SK-N-SH (cell line): ENCODE results near the gene VPS33B. TPM values are rescaled to one million over a fixed set of nuclear protein-coding genes. Genes with fewer than 3 reads are reported as not detected.

Experiments
- CTCF ChIA-PET: fragments of 300-600, 350-600 bp; formaldehyde crosslinking; extraction: SDS; loops from one replicate; lab custom pipeline; 2021; lab: Yijun Ruan, JAX
- POLR2A ChIA-PET: fragments of 350-600 bp; sonication (Branson Sonifier 250); formaldehyde crosslinking; extraction: SDS; loops from one replicate; lab custom pipeline; 2020; ENCODE audit warnings: antibody characterized with exemption, inconsistent platforms; lab: Yijun Ruan, JAX
- DNase-seq: peaks from one replicate; pipeline ENCODE4 v3.0.0; 2012
- H2AFZ ChIP-seq: fragments of 200-600 bp; sonication (generic); 2 replicates; pipeline ENCODE4 v1.8.1; 2016; ENCODE audit warnings: antibody characterized with exemption, mild to moderate bottlenecking, low read depth
- H3F3A ChIP-seq: fragments of 200-600 bp; sonication (generic); replicated peaks from 2 replicates; pipeline ENCODE3; 2016; ENCODE audit warnings: antibody characterized with exemption, mild to moderate bottlenecking; ENCODE audit not compliant: insufficient read depth
- H3K27ac ChIP-seq, 2 experiments: fragments of 200-500 bp in 1 of 2; fragments of 200-600 bp in 1 of 2; sonication (Bioruptor generic) in 1 of 2; sonication (generic), shearing (Covaris generic) in 1 of 2; 2 replicates each; pipeline versions ENCODE4 v1.5.1 to v1.6.1; 2014 to 2016; ENCODE audit warnings: low read depth in 2 of 2, inconsistent platforms in 1 of 2, low read length in 1 of 2, mild to moderate bottlenecking in 1 of 2, mixed read lengths in 1 of 2
- H3K27me3 ChIP-seq: fragments of 200-600 bp; sonication (generic), shearing (Covaris generic); 2 replicates; pipeline ENCODE4 v1.6.1; 2016; ENCODE audit warnings: mixed run types; ENCODE audit not compliant: insufficient read depth
- H3K36me3 ChIP-seq, 2 experiments: fragments of 200-500 bp in 1 of 2; fragments of 200-600 bp in 1 of 2; sonication (Bioruptor generic) in 1 of 2; sonication (generic) in 1 of 2; replicated peaks in 1 of 2; 2 replicates each; pipeline versions ENCODE3 to v1.5.1; 2014 to 2016; ENCODE audit warnings: low read length in 1 of 2, mild to moderate bottlenecking in 1 of 2; ENCODE audit not compliant: insufficient read depth in 2 of 2, control insufficient read depth in 1 of 2
- H3K4me1 ChIP-seq, 2 experiments: fragments of 200-500 bp in 1 of 2; fragments of 200-600 bp in 1 of 2; sonication (Bioruptor generic) in 1 of 2; sonication (generic), shearing (Covaris generic) in 1 of 2; 2 replicates each; pipeline versions ENCODE4 v1.5.1 to v1.6.1; 2014 to 2016; ENCODE audit warnings: low read depth in 1 of 2, low read length in 1 of 2, mixed run types in 1 of 2; ENCODE audit not compliant: insufficient read depth in 2 of 2, control insufficient read depth in 1 of 2
- H3K4me2 ChIP-seq: fragments of 200-600 bp; sonication (generic), shearing (Covaris generic); 2 replicates; pipeline ENCODE4 v1.6.1; 2017; ENCODE audit warnings: mixed run types
- H3K4me3 ChIP-seq, 2 experiments: fragments of 200-500 bp in 1 of 2; fragments of 200-600 bp in 1 of 2; sonication (Bioruptor generic) in 1 of 2; sonication (generic), shearing (Covaris generic) in 1 of 2; 2 replicates each; pipeline versions ENCODE4 v1.5.1 to v1.8.1; 2014 to 2016; ENCODE audit warnings: low read depth in 2 of 2, inconsistent platforms in 1 of 2, low read length in 1 of 2, mild to moderate bottlenecking in 1 of 2, mixed read lengths in 1 of 2, moderate library complexity in 1 of 2
- H3K79me2 ChIP-seq: fragments of 200-600 bp; sonication (generic); 2 replicates; pipeline ENCODE4 v1.8.1; 2017; ENCODE audit warnings: mild to moderate bottlenecking; ENCODE audit not compliant: insufficient read depth
- H3K9ac ChIP-seq: fragments of 200-600 bp; sonication (generic); 2 replicates; pipeline ENCODE4 v1.6.1; 2017; ENCODE audit warnings: mixed run types
- H3K9me2 ChIP-seq: fragments of 200-600 bp; sonication (generic); 2 replicates; pipeline ENCODE4 v1.6.1; 2017; ENCODE audit warnings: mixed run types
- H3K9me3 ChIP-seq: fragments of 200-600 bp; sonication (generic); 2 replicates; pipeline ENCODE4 v1.6.1; 2017; ENCODE audit warnings: mixed run types, mild to moderate bottlenecking, moderate library complexity
- H4K20me1 ChIP-seq: fragments of 200-600 bp; sonication (generic); 2 replicates; pipeline ENCODE4 v1.6.1; 2017; ENCODE audit warnings: mild to moderate bottlenecking, mixed run types; ENCODE audit not compliant: insufficient read depth
- ELF1 ChIP-seq: IDR thresholded peaks from 2 replicates; pipeline ENCODE4 v1.4.0; 2012
- FOSL2 ChIP-seq: IDR thresholded peaks from 2 replicates; pipeline ENCODE4 v1.4.0; 2012; ENCODE audit warnings: low read depth, mild to moderate bottlenecking, moderate library complexity, borderline replicate concordance
- GABPA ChIP-seq: IDR thresholded peaks from 2 replicates; pipeline ENCODE4 v1.4.0; 2012; ENCODE audit warnings: low read depth, mild to moderate bottlenecking
- MXI1 ChIP-seq: IDR thresholded peaks from 2 replicates; pipeline ENCODE4 v1.6.1; 2012; ENCODE audit warnings: mild to moderate bottlenecking, low read depth, low read length, improper control_type of control experiment
- NRF1 ChIP-seq: IDR thresholded peaks from 2 replicates; pipeline ENCODE4 v1.6.1; 2012; ENCODE audit warnings: low read depth, mild to moderate bottlenecking, low read length
- POLR2AphosphoS5 ChIP-seq: IDR thresholded peaks from 2 replicates; pipeline ENCODE4 v1.6.1; 2012; ENCODE audit warnings: low read depth, low read length
- RXRA ChIP-seq: IDR thresholded peaks from 2 replicates; pipeline ENCODE4 v1.4.0; 2012; ENCODE audit warnings: low read depth, mild to moderate bottlenecking, borderline replicate concordance
- YY1 ChIP-seq: IDR thresholded peaks from 2 replicates; pipeline ENCODE4 v1.4.0; 2012; ENCODE audit warnings: low read depth, mild to moderate bottlenecking
- WGBS: methylation state at CpG from one replicate; pipeline ENCODE4 v1.1.6; 2017; ENCODE audit warnings: low lambda C conversion rate; 5-methylcytosine and 5-hydroxymethylcytosine counted together
- polyA plus RNA-seq, 3 experiments: library from polyadenylated mRNA; depleted of rRNA; stranded (reverse); fragments of >200 nt; gene quantifications; 2 replicates each; pipeline ENCODE4 v1.2.3, GENCODE V29; 2012
- TF ChIP-seq, protein P1 (sequence below): IDR thresholded peaks from 2 replicates; pipeline ENCODE4 v1.4.0; 2012; ENCODE audit warnings: low read depth
- TF ChIP-seq, protein P2 (sequence below): IDR thresholded peaks from 2 replicates; pipeline ENCODE4 v1.4.0; 2012; ENCODE audit warnings: low read depth, borderline replicate concordance

VPS33B gene
- polyA plus RNA-seq, 1 of the 3 experiments (the other 2 are of a cell fraction), result 16.6 TPM

GRCh38 chr15:90967206-90967605 is 55.2 kb downstream of the VPS33B start:
- H3F3A ChIP-seq, result peaks cover 22% of the 10 kb centered on the region
- H3K9me2 ChIP-seq, result no peaks in the 10 kb centered on the region
- no peak overlapping the region for H3K4me3 ChIP-seq
- POLR2A ChIA-PET, result no interaction called here
- no peaks in the 10 kb centered on the region for H3K4me1 ChIP-seq
- no peak overlapping the region for H3K4me2 ChIP-seq
- H3K27me3 ChIP-seq, result no peaks in the 10 kb centered on the region
- CTCF ChIA-PET, result interaction anchor here (0.9 to 7.3 kb wide), 4 partner anchors 9 to 83 kb away, joined by 3 to 74 read pairs (median 6); partner anchors contain the start of gene HDDC3
- peaks cover 19% of the 10 kb centered on the region; the same call in 1 of the 2 replicates for H3K79me2 ChIP-seq
- H2AFZ ChIP-seq, result no peak overlapping the region
- DNase-seq, result no peak
- no peaks in the 10 kb centered on the region for H4K20me1 ChIP-seq
- H3K9me3 ChIP-seq, result no peaks in the 10 kb centered on the region
- 92% methylated on average over 5 of the region's 5 CpGs for WGBS
- TF ChIP-seq FOSL2 (no peak), YY1 (no peak)
- TF ChIP-seq, protein P1, sequence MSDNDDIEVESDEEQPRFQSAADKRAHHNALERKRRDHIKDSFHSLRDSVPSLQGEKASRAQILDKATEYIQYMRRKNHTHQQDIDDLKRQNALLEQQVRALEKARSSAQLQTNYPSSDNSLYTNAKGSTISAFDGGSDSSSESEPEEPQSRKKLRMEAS, result no peak
- H3K9ac ChIP-seq, result no peak overlapping the region
- peaks cover 49 to 53% of the 10 kb centered on the region in 2 experiments for H3K36me3 ChIP-seq
- H3K27ac ChIP-seq, result no peak overlapping the region

DNA sequence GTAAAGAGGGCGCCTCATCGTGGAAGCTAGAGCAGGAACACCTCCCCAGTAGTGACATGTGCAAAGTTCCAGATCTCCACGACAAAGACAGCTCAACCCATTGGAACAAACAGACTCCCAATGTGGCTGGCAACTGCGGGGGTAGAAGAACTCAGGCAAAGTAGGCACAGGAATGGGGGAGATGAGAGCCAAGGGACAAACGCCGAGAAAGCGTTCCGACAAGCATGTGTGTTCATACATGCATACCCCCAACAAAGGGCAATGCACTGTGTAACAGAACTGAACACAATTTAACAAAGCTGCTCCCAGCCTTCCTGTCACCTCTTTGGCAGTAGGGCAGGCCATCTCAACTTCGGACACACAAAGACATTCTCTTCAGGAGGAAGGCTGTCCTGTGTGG is 56.1 kb downstream of the VPS33B start:
- H3K79me2 ChIP-seq, result peaks cover 19% of the 10 kb centered on the region; the same call in 1 of the 2 replicates
- no peaks in the 10 kb centered on the region for H3K4me1 ChIP-seq
- peaks cover 22% of the 10 kb centered on the region for H3F3A ChIP-seq
- no peaks in the 10 kb centered on the region for H3K9me3 ChIP-seq
- H3K27me3 ChIP-seq, result no peaks in the 10 kb centered on the region
- DNase-seq, result no peak
- no peaks in the 10 kb centered on the region for H4K20me1 ChIP-seq
- no peak overlapping the region for H3K4me2 ChIP-seq
- no peak overlapping the region for H3K4me3 ChIP-seq
- no peak for TF ChIP-seq YY1
- no peak for TF ChIP-seq GABPA
- no peak for TF ChIP-seq NRF1
- no peak for TF ChIP-seq POLR2AphosphoS5
- TF ChIP-seq, protein P2, sequence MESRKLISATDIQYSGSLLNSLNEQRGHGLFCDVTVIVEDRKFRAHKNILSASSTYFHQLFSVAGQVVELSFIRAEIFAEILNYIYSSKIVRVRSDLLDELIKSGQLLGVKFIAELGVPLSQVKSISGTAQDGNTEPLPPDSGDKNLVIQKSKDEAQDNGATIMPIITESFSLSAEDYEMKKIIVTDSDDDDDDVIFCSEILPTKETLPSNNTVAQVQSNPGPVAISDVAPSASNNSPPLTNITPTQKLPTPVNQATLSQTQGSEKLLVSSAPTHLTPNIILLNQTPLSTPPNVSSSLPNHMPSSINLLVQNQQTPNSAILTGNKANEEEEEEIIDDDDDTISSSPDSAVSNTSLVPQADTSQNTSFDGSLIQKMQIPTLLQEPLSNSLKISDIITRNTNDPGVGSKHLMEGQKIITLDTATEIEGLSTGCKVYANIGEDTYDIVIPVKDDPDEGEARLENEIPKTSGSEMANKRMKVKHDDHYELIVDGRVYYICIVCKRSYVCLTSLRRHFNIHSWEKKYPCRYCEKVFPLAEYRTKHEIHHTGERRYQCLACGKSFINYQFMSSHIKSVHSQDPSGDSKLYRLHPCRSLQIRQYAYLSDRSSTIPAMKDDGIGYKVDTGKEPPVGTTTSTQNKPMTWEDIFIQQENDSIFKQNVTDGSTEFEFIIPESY, result no peak
- TF ChIP-seq RXRA, result no peak
- H2AFZ ChIP-seq, result no peak overlapping the region
- H3K27ac ChIP-seq, result no peak overlapping the region
- H3K9me2 ChIP-seq, result no peaks in the 10 kb centered on the region
- peaks cover 49 to 62% of the 10 kb centered on the region in 2 experiments for H3K36me3 ChIP-seq
- H3K9ac ChIP-seq, result no peak overlapping the region
- 93% methylated on average over 9 of the region's 9 CpGs for WGBS
- POLR2A ChIA-PET, result no interaction called here
- CTCF ChIA-PET, result interaction anchor here (0.5 to 7.3 kb wide), 6 partner anchors 8 to 67 kb away, joined by 3 to 74 read pairs (median 4); partner anchors contain the start of gene HDDC3

- Histone ChIP-seq H3K27ac (no peak overlapping the region), H3K9ac (no peak overlapping the region), H3K9me2 (no peaks in the 10 kb centered on the region), H3K4me3 (no peak overlapping the region), H3K27me3 (no peaks in the 10 kb centered on the region), H3F3A (peaks cover 18% of the 10 kb centered on the region), H3K4me1 (peaks cover 0 to 10% of the 10 kb centered on the region in 2 experiments; a peak in 1 of 4 replicates), H3K4me2 (no peak overlapping the region), H3K79me2 (peaks cover 33% of the 10 kb centered on the region; the same call in 1 of the 2 replicates), H3K36me3 (peaks cover 21 to 40% of the 10 kb centered on the region in 2 experiments), H3K9me3 (no peaks in the 10 kb centered on the region), H4K20me1 (no peaks in the 10 kb centered on the region), H2AFZ (no peak overlapping the region)
- TF ChIP-seq FOSL2 (no peak), ELF1 (no peak), MXI1 (no peak), RXRA (no peak)
- WGBS, result 88% methylated on average over 4 of the region's 4 CpGs
- CTCF ChIA-PET, result interaction anchor here (1.5 to 10.8 kb wide), 2 partner anchors 17 to 90 kb away, joined by 5 to 186 read pairs; no protein-coding TSS in a partner anchor
- DNase-seq, result no peak
- POLR2A ChIA-PET, result no interaction called here
These were observed 60.4 kb downstream of the VPS33B start for GRCh38 chr15:90962021-90962420.
